Measurements from ENCODE around the gene CARD9. TPM values are rescaled to one million over a fixed set of nuclear protein-coding genes. Genes with fewer than 3 reads are reported as not detected.

The CARD9 gene
- total and polyA plus RNA-seq, 2 of the 4 experiments (the other 2 are of a cell fraction) = 0.36 to 1.9 TPM

GRCh38 chr9:136381311-136381710, 7.8 kb upstream of the CARD9 start:
- H2AK9ac ChIP-seq (replicated peaks; ENCODE audit: low read depth, low read length, poor library complexity) = no peak overlapping the region
- H3K56ac ChIP-seq (ENCODE audit: extremely low read depth, insufficient read depth, low read length) = no peak overlapping the region
- intact Hi-C loops (cut with micrococcal nuclease) = no loop called here
- no peak overlapping the region for H3K9ac ChIP-seq (ENCODE audit: low read depth, low read length)
- no peak overlapping the region for H4K91ac ChIP-seq (ENCODE audit: insufficient read depth, low read depth, low read length)
- no peak overlapping the region for H4K5ac ChIP-seq (ENCODE audit: low read depth, low read length)
- in situ Hi-C loops (cut with MboI; ENCODE audit: low sequenced_read_pairs) = no loop called here
- H3K18ac ChIP-seq (ENCODE audit: low read depth, low read length) = no peak overlapping the region
- DNase-seq (no peak), ATAC-seq (ENCODE audit: low read depth) (no peak)
- no peak overlapping the region for H3K4me3 ChIP-seq (ENCODE audit: insufficient read depth, low read depth, low read length)
- WGBS, 2 experiments (ENCODE audit: extremely low coverage in 2 of 2, insufficient read length in 1 of 2) = 97% methylated on average over 7 of the region's 9 CpGs; no CpG with 5 or more reads in 1 of the 2 experiments
- no peaks in the 10 kb centered on the region for H3K9me1 ChIP-seq (ENCODE audit: insufficient read depth, low read length)
- H3K4me2 ChIP-seq (ENCODE audit: low read depth, low read length) = no peak overlapping the region
- H3K14ac ChIP-seq (replicated peaks; ENCODE audit: low read depth, low read length) = no peak overlapping the region
- no peak overlapping the region for H3K27ac ChIP-seq (ENCODE audit: insufficient read depth, low read length)
- ChIA-PET CTCF (no interaction called here), POLR2A (ENCODE audit: unreplicated experiment) (no interaction called here)
- H4K8ac ChIP-seq (ENCODE audit: low read depth in 2 of 2, low read length in 2 of 2) = no peak overlapping the region
- TF ChIP-seq MXI1 (IDR thresholded peaks at IDR 0.05; ENCODE audit: borderline replicate concordance, low read depth, low read length) (no peak), CHD1 (IDR thresholded peaks at IDR 0.05; ENCODE audit: low read depth, low read length) (no peak), RFX5 (IDR thresholded peaks at IDR 0.05; ENCODE audit: low read depth, low read length) (no peak), POLR2A (IDR thresholded peaks at IDR 0.05; ENCODE audit: low read depth, low read length) (no peak), MAFK (IDR thresholded peaks at IDR 0.05; ENCODE audit: low read depth, low read length) (no peak), RAD21 (IDR thresholded peaks at IDR 0.05; ENCODE audit: low read length) (no peak), ELK1 (IDR thresholded peaks at IDR 0.05; ENCODE audit: borderline replicate concordance, low read depth, low read length) (no peak), USF2 (IDR thresholded peaks at IDR 0.05; ENCODE audit: low read depth, low read length) (no peak), NFE2L2 (IDR thresholded peaks at IDR 0.05; ENCODE audit: low read depth, low read length) (no peak), CTCF (conservative IDR thresholded peaks at IDR 0.05; ENCODE audit: low read depth, low read length) (no peak), MAZ (IDR thresholded peaks at IDR 0.05; ENCODE audit: borderline replicate concordance, low read depth, low read length) (no peak), SMC3 (IDR thresholded peaks at IDR 0.05; ENCODE audit: low read depth, low read length) (no peak), RCOR1 (IDR thresholded peaks at IDR 0.05; ENCODE audit: insufficient replicate concordance, low read length) (no peak), BHLHE40 (IDR thresholded peaks at IDR 0.05; ENCODE audit: low read depth, low read length) (no peak), CEBPB (IDR thresholded peaks at IDR 0.05; ENCODE audit: low read depth, low read length) (no peak), FOS (IDR thresholded peaks at IDR 0.05; ENCODE audit: low read depth, low read length) (no peak)
- H3K4ac ChIP-seq (ENCODE audit: low read depth, low read length) = no peak overlapping the region
- H3K4me1 ChIP-seq (ENCODE audit: control insufficient read depth, insufficient read depth, low read length) = no peaks in the 10 kb centered on the region
- H2BK5ac ChIP-seq (ENCODE audit: low read depth, low read length, poor library complexity, severe bottlenecking) = no peak overlapping the region
- dilution Hi-C loops (cut with HindIII; ENCODE audit: low sequenced_read_pairs, unreplicated experiment) = no loop called here
- no peak overlapping the region for H2BK120ac ChIP-seq (ENCODE audit: low read depth, low read length)
- no peak overlapping the region for H3K23ac ChIP-seq (ENCODE audit: low read depth, low read length)
- no peaks in the 10 kb centered on the region for H3K9me3 ChIP-seq (ENCODE audit: control insufficient read depth, insufficient read depth, low read length)
- no peaks in the 10 kb centered on the region for H3K79me1 ChIP-seq (ENCODE audit: low read depth in 1 of 2, low read length in 2 of 2)
- no peak overlapping the region for H2BK15ac ChIP-seq (ENCODE audit: low read depth, low read length)
- H2AK5ac ChIP-seq (ENCODE audit: low read depth, low read length) = no peak overlapping the region
- H3K27me3 ChIP-seq (ENCODE audit: control insufficient read depth, insufficient read depth, low read length) = no peaks in the 10 kb centered on the region
- H2BK20ac ChIP-seq (ENCODE audit: low read depth, low read length) = no peak overlapping the region
- peaks cover 60% of the 10 kb centered on the region for H3K36me3 ChIP-seq (ENCODE audit: control insufficient read depth, insufficient read depth, low read length)
- H2AFZ ChIP-seq (replicated peaks; ENCODE audit: low read length, poor library complexity) = no peak overlapping the region
- H4K20me1 ChIP-seq (ENCODE audit: insufficient read depth, low read length) = no peaks in the 10 kb centered on the region
- BruUV-seq (replicated peaks) = no TSS peak

All from IMR-90 (cell line).